Upper lobe of left lung (tissue), 6 donors: Measurements from ENCODE around the gene APP. TPM values are rescaled to one million over a fixed set of nuclear protein-coding genes. Genes with fewer than 3 reads are reported as not detected.
A peak's percentile ranks its signal among the peaks of the same experiment; 100 is the strongest.
"Not testable (repeated sequence)": the region's sequence is repeated elsewhere in the genome, so short reads cannot be mapped to it uniquely, and the experiment has no call there.

Source experiments
- ATAC-seq, 2 donors: fragments of 200-7000 bp; cut with Tn5 transposase; one replicate each; pipeline ENCODE4 v1.9.1; 2022; ENCODE audit warnings: mild to moderate bottlenecking in 2 of 2, moderate library complexity in 2 of 2; ENCODE audit not compliant: low FRiP score in 2 of 2
- DNase-seq, 2 donors: peaks; one replicate each; pipeline ENCODE4 v3.0.0-alpha.2; 2019 to 2020
- H3K27ac ChIP-seq, 4 donors: fragments of 200-600 bp; sonication (generic); one replicate each; pipeline ENCODE4 v1.5.1; 2016 to 2019
- H3K27me3 ChIP-seq, 4 donors: fragments of 200-600 bp; sonication (generic); one replicate each; pipeline ENCODE4 v1.5.1; 2017 to 2019
- H3K36me3 ChIP-seq, 4 donors: fragments of 200-600 bp; sonication (generic); one replicate each; pipeline ENCODE4 v1.5.1; 2016 to 2019
- H3K4me1 ChIP-seq, 4 donors: fragments of 200-600 bp; sonication (generic); one replicate each; pipeline ENCODE4 v1.5.1; 2018 to 2019
- H3K4me3 ChIP-seq, 4 donors: fragments of 200-600 bp; sonication (generic); one replicate each; pipeline ENCODE4 v1.5.1; 2017 to 2019; ENCODE audit warnings: mild to moderate bottlenecking in 2 of 4, moderate library complexity in 1 of 4
- H3K9me3 ChIP-seq, 4 donors: fragments of 200-600 bp; sonication (generic); one replicate each; pipeline ENCODE4 v1.5.1; 2018 to 2019
- CTCF ChIP-seq, 6 experiments: fragments of 450-650 bp in 4 of 6; fragments of 200-600 bp in 2 of 6; sonication (generic) in 2 of 6; IDR thresholded peaks; one replicate each; pipeline ENCODE4 v1.5.1; 2016 to 2019; ENCODE audit warnings: antibody characterized with exemption in 6 of 6
- EP300 ChIP-seq, 4 donors: sonication (generic); formaldehyde crosslinking; IDR thresholded peaks; one replicate each; pipeline ENCODE4 v1.5.1; 2017; ENCODE audit warnings: antibody characterized with exemption in 4 of 4, control low read depth in 2 of 4
- POLR2A ChIP-seq, 4 donors: fragments of 450-650 bp; IDR thresholded peaks; one replicate each; pipeline ENCODE4 v1.5.1; 2016 to 2017; ENCODE audit warnings: antibody characterized with exemption in 4 of 4, mild to moderate bottlenecking in 2 of 4
- POLR2AphosphoS5 ChIP-seq, 2 donors: sonication (generic); formaldehyde crosslinking; IDR thresholded peaks; one replicate each; pipeline ENCODE4 v1.5.1; 2017; ENCODE audit warnings: antibody characterized with exemption in 2 of 2
- WGBS, 2 donors: methylation state at CpG; one replicate each; pipeline ENCODE4 v1.1.5; 2017 to 2018; 5-methylcytosine and 5-hydroxymethylcytosine counted together
- total RNA-seq, 6 donors: library from RNA; depleted of rRNA in 4 of 6; stranded (reverse); fragments of >200 nt in 4 of 6; gene quantifications; one replicate each; pipeline versions ENCODE4 v1.1.0 to v1.2.1, GENCODE V29; 2016 to 2021
- donor health status: DM: no; HTN: no; CAD: no; lungs with moderate emphysema.
- donor health status: DM: no; HTN: yes; CAD: no; lungs with severe emphysema.

Gene APP
- total RNA-seq, 6 donors from 2014 or later: 177 to 444 (median 391) TPM

GRCh38 chr21:26019236-26019635 is 151.3 kb downstream of the APP start:
- DNase-seq (no peak), ATAC-seq (no peak)
- peaks cover 0 to 18% (median 11%) of the 10 kb centered on the region in 4 donors for H3K36me3 ChIP-seq
- H3K4me1 ChIP-seq: no peaks in the 10 kb centered on the region
- 80 to 94% methylated on average over 1 of the region's 1 CpG for WGBS, 2 donors
- no peaks in the 10 kb centered on the region for H3K9me3 ChIP-seq
- H3K27me3 ChIP-seq: no peaks in the 10 kb centered on the region
- TF ChIP-seq POLR2A (IDR thresholded peaks at IDR 0.05): no peak
- TF ChIP-seq POLR2AphosphoS5 (IDR thresholded peaks at IDR 0.05): no peak
- TF ChIP-seq CTCF (IDR thresholded peaks at IDR 0.05): no peak
- TF ChIP-seq EP300 (IDR thresholded peaks at IDR 0.05): no peak
- H3K27ac ChIP-seq: no peak overlapping the region
- no peak overlapping the region for H3K4me3 ChIP-seq

GRCh38 chr21:26013970-26014369 is 156.6 kb downstream of the APP start:
- no peaks in the 10 kb centered on the region for H3K9me3 ChIP-seq
- H3K4me1 ChIP-seq: no peaks in the 10 kb centered on the region
- no peak overlapping the region for H3K4me3 ChIP-seq
- ATAC-seq (no peak), DNase-seq (no peak)
- no peaks in the 10 kb centered on the region for H3K36me3 ChIP-seq
- 74 to 76% methylated on average over 4 of the region's 4 CpGs for WGBS, 2 donors
- TF ChIP-seq POLR2A (IDR thresholded peaks at IDR 0.05) (no peak), EP300 (IDR thresholded peaks at IDR 0.05) (no peak), POLR2AphosphoS5 (IDR thresholded peaks at IDR 0.05) (no peak), CTCF (IDR thresholded peaks at IDR 0.05) (no peak)
- no peak overlapping the region for H3K27ac ChIP-seq
- H3K27me3 ChIP-seq: no peaks in the 10 kb centered on the region

GRCh38 chr21:26012482-26012881 is 158.1 kb downstream of the APP start:
- WGBS, 2 donors: 88 to 100% methylated on average over 4 of the region's 4 CpGs
- H3K36me3 ChIP-seq, H3K4me3 ChIP-seq, H3K27me3 ChIP-seq, ATAC-seq, DNase-seq, H3K9me3 ChIP-seq, H3K27ac ChIP-seq, H3K4me1 ChIP-seq: not testable (repeated sequence)

GRCh38 chr21:26011292-26011940 is 159.2 kb downstream of the APP start:
- no peak for ATAC-seq
- WGBS, 2 donors: 86 to 92% methylated on average over 6 of the region's 6 CpGs
- H3K9me3 ChIP-seq: no peaks in the 10 kb centered on the region
- no peak for TF ChIP-seq CTCF (IDR thresholded peaks at IDR 0.05)
- no peak for TF ChIP-seq EP300 (IDR thresholded peaks at IDR 0.05)
- TF ChIP-seq POLR2A (IDR thresholded peaks at IDR 0.05): no peak
- no peak for TF ChIP-seq POLR2AphosphoS5 (IDR thresholded peaks at IDR 0.05)
- no peak overlapping the region for H3K4me3 ChIP-seq
- no peak overlapping the region for H3K27ac ChIP-seq
- no peak for DNase-seq
- H3K4me1 ChIP-seq: peaks cover 0 to 7% (median 3%) of the 10 kb centered on the region in 4 donors
- no peaks in the 10 kb centered on the region for H3K36me3 ChIP-seq
- no peaks in the 10 kb centered on the region for H3K27me3 ChIP-seq

- Histone ChIP-seq H3K4me1 (peaks cover 0 to 7% (median 3%) of the 10 kb centered on the region in 4 donors), H3K4me3 (no peak overlapping the region), H3K9me3 (no peaks in the 10 kb centered on the region), H3K27me3 (no peaks in the 10 kb centered on the region), H3K36me3 (no peaks in the 10 kb centered on the region), H3K27ac (peak overlapping the region in 1 of 4 donors; percentile 8)
- 61 to 62% methylated on average over 8 of the region's 8 CpGs for WGBS, 2 donors
- TF ChIP-seq POLR2AphosphoS5 (IDR thresholded peaks at IDR 0.05) (no peak), EP300 (IDR thresholded peaks at IDR 0.05) (no peak), POLR2A (IDR thresholded peaks at IDR 0.05) (no peak), CTCF (IDR thresholded peaks at IDR 0.05) (no peak)
- ATAC-seq (no peak), DNase-seq (no peak)
Observed at GRCh38 chr21:26007951-26008498, 162.5 kb downstream of the APP start.
